H1 (cell line): Measurements from ENCODE around the gene TPP1. TPM values are rescaled to one million over a fixed set of nuclear protein-coding genes. Genes with fewer than 3 reads are reported as not detected.
A peak's percentile ranks its signal among the peaks of the same experiment; 100 is the strongest.

ENCODE experiments used
- CTCF ChIA-PET: fragments of 300-600 bp; sonication (Branson Sonifier 250); formaldehyde crosslinking; loops from one replicate; lab custom pipeline; 2021; ENCODE audit not compliant: partially characterized antibody; lab: Charles Lee
- POLR2A ChIA-PET: fragments of 300-600 bp; sonication (Branson Sonifier 250); formaldehyde crosslinking; loops from one replicate; lab custom pipeline; 2021; ENCODE audit warnings: inconsistent platforms; ENCODE audit not compliant: partially characterized antibody; lab: Charles Lee
- DNase-seq, 2 experiments: peaks; one replicate each; pipeline versions ENCODE4 v3.0.0 to v3.0.0-alpha.2; 2010 to 2022; ENCODE audit warnings: low spot score in 2 of 2, low read depth in 1 of 2, mixed read lengths in 1 of 2
- FAIRE-seq: peaks from 2 replicates; lab custom pipeline; 2011; peaks lifted over from hg19 to GRCh38; lab: Jason Lieb, UNC
- H2AFZ ChIP-seq: 2 replicates; pipeline ENCODE4 v1.8.1; 2012; ENCODE audit warnings: low read length, inconsistent platforms
- H2AK5ac ChIP-seq: 2 replicates; pipeline ENCODE4 v1.6.1; 2013; ENCODE audit warnings: low read depth, low read length
- H2BK120ac ChIP-seq: replicated peaks from 2 replicates; pipeline ENCODE3; 2013; ENCODE audit warnings: low read depth, low read length, inconsistent platforms
- H2BK12ac ChIP-seq: 2 replicates; pipeline ENCODE4 v1.6.1; 2013; ENCODE audit warnings: low read depth, low read length
- H2BK15ac ChIP-seq: 2 replicates; pipeline ENCODE4 v1.6.1; 2013; ENCODE audit warnings: low read length
- H2BK20ac ChIP-seq: 2 replicates; pipeline ENCODE4 v1.6.1; 2013; ENCODE audit warnings: low read length
- H2BK5ac ChIP-seq: 2 replicates; pipeline ENCODE4 v1.6.1; 2013; ENCODE audit warnings: low read depth, low read length
- H3K14ac ChIP-seq: 2 replicates; pipeline ENCODE4 v1.6.1; 2013; ENCODE audit warnings: inconsistent platforms; ENCODE audit not compliant: insufficient read length
- H3K18ac ChIP-seq: 2 replicates; pipeline ENCODE4 v1.6.1; 2013; ENCODE audit warnings: low read length; ENCODE audit errors: extremely low read depth
- H3K23ac ChIP-seq: 2 replicates; pipeline ENCODE4 v1.6.1; 2013; ENCODE audit warnings: inconsistent platforms; ENCODE audit not compliant: insufficient read length
- H3K23me2 ChIP-seq: 2 replicates; pipeline ENCODE4 v1.6.1; 2013; ENCODE audit warnings: low read depth, low read length
- H3K27ac ChIP-seq: 2 replicates; pipeline ENCODE4 v1.6.1; 2011; ENCODE audit warnings: low read depth, low read length, inconsistent platforms
- H3K27me3 ChIP-seq, 4 experiments: replicated peaks in 1 of 4; 1 replicate in 1 of 4; 2 replicates in 3 of 4; pipeline versions ENCODE4 v1.6.1 to v1.8.1; 2011 to 2013; ENCODE audit warnings: low read length in 3 of 4, mild to moderate bottlenecking in 3 of 4, inconsistent platforms in 2 of 4, mixed read lengths in 2 of 4, moderate library complexity in 1 of 4; ENCODE audit not compliant: control insufficient read depth in 3 of 4, insufficient read depth in 3 of 4; ENCODE audit errors: extremely low read depth in 1 of 4
- H3K36me3 ChIP-seq, 4 experiments: 2 replicates each; pipeline versions ENCODE4 v1.6.1 to v1.8.1; 2011 to 2013; ENCODE audit warnings: mild to moderate bottlenecking in 4 of 4, low read length in 3 of 4, moderate library complexity in 2 of 4, control low read depth in 1 of 4, inconsistent platforms in 1 of 4; ENCODE audit not compliant: insufficient read depth in 4 of 4, control insufficient read depth in 2 of 4
- H3K4ac ChIP-seq: replicated peaks from 2 replicates; pipeline ENCODE3; 2013; ENCODE audit warnings: low read length, low read depth, mixed read lengths, inconsistent platforms; ENCODE audit not compliant: insufficient read length
- H3K4me1 ChIP-seq, 4 experiments: replicated peaks in 1 of 4; 1 replicate in 1 of 4; 2 replicates in 3 of 4; pipeline versions ENCODE4 v1.6.1 to v1.8.1; 2011 to 2013; ENCODE audit warnings: low read length in 3 of 4, inconsistent platforms in 2 of 4, mixed read lengths in 1 of 4; ENCODE audit not compliant: insufficient read depth in 4 of 4, control insufficient read depth in 3 of 4
- H3K4me2 ChIP-seq, 2 experiments: 2 replicates each; pipeline versions ENCODE4 v1.6.1 to v1.8.1; 2011 to 2013; ENCODE audit warnings: low read depth in 2 of 2, low read length in 2 of 2, control low read depth in 1 of 2, inconsistent platforms in 1 of 2, mild to moderate bottlenecking in 1 of 2; ENCODE audit not compliant: insufficient read depth in 1 of 2
- H3K4me3 ChIP-seq, 4 experiments: fragments of 200-600, 300-600 bp in 1 of 4; sonication (generic), shearing (Covaris generic), sonication (Bioruptor Twin) in 1 of 4; 2 replicates each; pipeline versions ENCODE4 v1.5.1 to v1.8.1; 2011 to 2016; ENCODE audit warnings: low read length in 4 of 4, low read depth in 3 of 4, control low read depth in 2 of 4, inconsistent platforms in 2 of 4, mild to moderate bottlenecking in 2 of 4, mixed read lengths in 1 of 4, moderate library complexity in 1 of 4; ENCODE audit not compliant: insufficient read depth in 2 of 4; ENCODE audit errors: extremely low read depth in 1 of 4
- H3K56ac ChIP-seq: replicated peaks from 2 replicates; pipeline ENCODE3; 2013; ENCODE audit warnings: low read depth, mild to moderate bottlenecking, mixed read lengths, low read length, inconsistent platforms; ENCODE audit not compliant: insufficient read length
- H3K79me1 ChIP-seq: 2 replicates; pipeline ENCODE4 v1.6.1; 2013; ENCODE audit warnings: low read depth, low read length, control low read depth
- H3K79me2 ChIP-seq, 2 experiments: 2 replicates each; pipeline versions ENCODE4 v1.6.1 to v1.8.1; 2012 to 2013; ENCODE audit warnings: low read length in 2 of 2, mild to moderate bottlenecking in 2 of 2, inconsistent platforms in 1 of 2; ENCODE audit not compliant: insufficient read depth in 2 of 2, control insufficient read depth in 1 of 2
- H3K9ac ChIP-seq, 4 experiments: replicated peaks in 1 of 4; 1 replicate in 1 of 4; 2 replicates in 3 of 4; pipeline versions ENCODE4 v1.6.1 to v1.8.1; 2011 to 2013; ENCODE audit warnings: low read depth in 3 of 4, low read length in 3 of 4, control low read depth in 2 of 4, mild to moderate bottlenecking in 2 of 4, moderate library complexity in 2 of 4, inconsistent platforms in 1 of 4; ENCODE audit errors: extremely low read depth in 1 of 4
- H3K9me3 ChIP-seq, 2 experiments: 2 replicates each; pipeline versions ENCODE4 v1.6.1 to v1.8.1; 2012 to 2013; ENCODE audit warnings: mild to moderate bottlenecking in 2 of 2, moderate library complexity in 2 of 2, control low read depth in 1 of 2, inconsistent platforms in 1 of 2, low read depth in 1 of 2, low read length in 1 of 2, mixed read lengths in 1 of 2; ENCODE audit not compliant: insufficient read depth in 2 of 2
- H4K20me1 ChIP-seq, 2 experiments: replicated peaks in 1 of 2; 2 replicates each; pipeline versions ENCODE3 to v1.8.1; 2011 to 2013; ENCODE audit warnings: inconsistent platforms in 2 of 2, low read length in 2 of 2, mild to moderate bottlenecking in 1 of 2; ENCODE audit not compliant: insufficient read depth in 2 of 2, control insufficient read depth in 1 of 2
- H4K5ac ChIP-seq: 2 replicates; pipeline ENCODE4 v1.6.1; 2013; ENCODE audit warnings: low read length, low read depth, mixed read lengths, inconsistent platforms; ENCODE audit not compliant: insufficient read length
- H4K8ac ChIP-seq: 2 replicates; pipeline ENCODE4 v1.8.0; 2013; ENCODE audit warnings: mild to moderate bottlenecking, moderate library complexity, low read length, inconsistent platforms; ENCODE audit not compliant: insufficient read depth; ENCODE audit errors: extremely low read depth
- H4K91ac ChIP-seq: replicated peaks from 2 replicates; pipeline ENCODE3; 2013; ENCODE audit warnings: low read length, mixed read lengths, inconsistent platforms; ENCODE audit not compliant: insufficient read length
- E2F6 ChIP-seq: IDR thresholded peaks from 2 replicates; pipeline ENCODE4 v1.6.1; 2012; ENCODE audit warnings: inconsistent platforms
- EZH2 ChIP-seq: fragments of 200-600 bp; sonication (generic); IDR thresholded peaks from 2 replicates; pipeline ENCODE4 v1.7.1; 2012; ENCODE audit warnings: low read depth, mild to moderate bottlenecking, moderate library complexity, low read length, inconsistent platforms; ENCODE audit not compliant: severe bottlenecking
- FOSL1 ChIP-seq: IDR thresholded peaks from 2 replicates; pipeline ENCODE4 v1.6.1; 2011; ENCODE audit warnings: mild to moderate bottlenecking, low read depth, low read length, moderate library complexity; ENCODE audit not compliant: insufficient read depth
- GABPA ChIP-seq: IDR thresholded peaks from 2 replicates; pipeline ENCODE4 v1.6.1; 2011; ENCODE audit warnings: mild to moderate bottlenecking, low read length, moderate library complexity, borderline replicate concordance; ENCODE audit not compliant: insufficient read depth
- HDAC2 ChIP-seq, 2 experiments: fragments of 300-600 bp in 1 of 2; sonication (generic) in 1 of 2; IDR thresholded peaks; 2 replicates each; pipeline ENCODE4 v1.6.1; 2011 to 2012; ENCODE audit warnings: low read depth in 2 of 2, low read length in 2 of 2, mild to moderate bottlenecking in 2 of 2, moderate library complexity in 2 of 2, borderline replicate concordance in 1 of 2, inconsistent platforms in 1 of 2
- MAX ChIP-seq: IDR thresholded peaks from 2 replicates; pipeline ENCODE4 v1.6.1; 2012; ENCODE audit warnings: inconsistent platforms
- TAF1 ChIP-seq: IDR thresholded peaks from 2 replicates; pipeline ENCODE4 v1.6.1; 2011; ENCODE audit warnings: mild to moderate bottlenecking, low read depth, low read length
- TEAD4 ChIP-seq: IDR thresholded peaks from 2 replicates; pipeline ENCODE4 v1.6.1; 2012; ENCODE audit warnings: low read depth, low read length, inconsistent platforms, mixed read lengths
- WGBS, 2 experiments: shearing (Covaris generic) in 1 of 2; methylation state at CpG; one replicate each; pipeline versions ENCODE4 v1.1.6 to v1.1.7; 2013 to 2015; ENCODE audit warnings: low lambda C conversion rate in 2 of 2, mixed read lengths in 2 of 2, inconsistent platforms in 1 of 2, low coverage in 1 of 2, missing lambda C conversion rate in 1 of 2; ENCODE audit not compliant: insufficient replicate concordance in 2 of 2, insufficient coverage in 1 of 2, insufficient read length in 1 of 2; ENCODE audit errors: extremely low coverage in 1 of 2, missing lambda C conversion rate in 1 of 2; 5-methylcytosine and 5-hydroxymethylcytosine counted together
- polyA plus RNA-seq, 7 experiments: library from polyadenylated mRNA; depleted of rRNA in 3 of 7; stranded (reverse) in 5 of 7; unstranded in 2 of 7; fragments of >200 nt in 5 of 7; fragments of 200-250 nt in 2 of 7; gene quantifications; 1 replicate in 5 of 7; 2 replicates in 1 of 7; 4 replicates in 1 of 7; pipeline versions ENCODE4 v1.2.1 to v1.2.3, GENCODE V29; 2011 to 2013; ENCODE audit warnings: missing spikeins in 2 of 7, mixed read lengths in 2 of 7
- total RNA-seq: library from RNA; stranded (reverse); fragmentation: NEBNext Ultra II Directional; extraction: Animal tissue kit (Norgen Biotek cat#: 25700); gene quantifications from 2 replicates; pipeline ENCODE4 v1.2.1, GENCODE V29; 2021

Gene TPP1
- total and polyA plus RNA-seq, 2 of the 8 experiments (the other 6 are each of a cell fraction or from before 2014, with no cell fraction given), result 36.1 to 77.5 TPM

GRCh38 chr11:6612213-6613041 is 6.8 kb downstream of the TPP1 start, which contains the start of gene TAF10:
TAF10 (minus strand) TSS chr11:6612216; CDS start chr11:6612189, 27 bp downstream.
- Histone ChIP-seq H3K27ac (peak within 1 kb of the TSS; percentile 94), H2AFZ (peak within 1 kb of the TSS; percentile 87; the same call in 1 of the 2 replicates), H3K14ac (no peak within 1 kb of the TSS), H3K9me3 (no peaks in the 10 kb centered on the region), H4K20me1 (no peaks in the 10 kb centered on the region), H3K56ac (peak within 1 kb of the TSS; percentile 91), H4K91ac (peak within 1 kb of the TSS; percentile 88), H2AK5ac (peak within 1 kb of the TSS; percentile 19; the same call in 1 of the 2 replicates), H2BK20ac (no peak within 1 kb of the TSS), H3K79me1 (peaks cover 3% of the 10 kb centered on the region; the same call in 1 of the 2 replicates), H3K79me2 (peaks cover 0 to 16% of the 10 kb centered on the region in 2 experiments; a peak in 2 of 4 replicates), H3K4me2 (peak within 1 kb of the TSS; percentile 94 to 98), H3K36me3 (peaks cover 17 to 41% (median 33%) of the 10 kb centered on the region in 4 experiments), H2BK15ac (no peak within 1 kb of the TSS; the same call in 1 of the 2 replicates), H3K9ac (peak within 1 kb of the TSS; percentile 68 to 95 (median 92)), H4K5ac (peak within 1 kb of the TSS; percentile 92), H3K4me3 (peak within 1 kb of the TSS; percentile 67 to 85 (median 76)), H3K27me3 (no peaks in the 10 kb centered on the region), H3K4me1 (peaks cover 0 to 11% (median 5%) of the 10 kb centered on the region in 4 experiments; a peak in 6 of 7 replicates), H2BK120ac (no peak within 1 kb of the TSS), H3K18ac (peak within 1 kb of the TSS; percentile 93), H2BK5ac (peak within 1 kb of the TSS; percentile 95), H3K4ac (peak within 1 kb of the TSS; percentile 82), H3K23ac (no peak within 1 kb of the TSS), H4K8ac (peak within 1 kb of the TSS; percentile 76; the same call in 1 of the 2 replicates), H2BK12ac (no peak within 1 kb of the TSS; the same call in 1 of the 2 replicates), H3K23me2 (peaks cover 11% of the 10 kb centered on the region)
- ChIA-PET POLR2A (interaction anchor here (0.6 to 3.0 kb wide), 28 partner anchors 8 to 145 kb away, joined by 3 to 24 read pairs (median 6); partner anchors contain the start of gene MRPL17), CTCF (interaction anchor here (1.0 to 3.4 kb wide), 21 partner anchors 9 to 117 kb away, joined by 3 to 23 read pairs (median 5); partner anchors contain the start of genes ILK and RRP8)
- FAIRE-seq (peak; percentile 81), DNase-seq (peak in 1 of 2 experiments; percentile 92)
- WGBS, 2 experiments, result 1% methylated on average over 39 of the region's 51 CpGs; no CpG with 5 or more reads in 1 of the 2 experiments
- no peak for TF ChIP-seq TEAD4
- 0 out of 2 replicates have a peak, but pooled peaks have one; percentile 80 for TF ChIP-seq GABPA
- TF ChIP-seq MAX, result peak; percentile 59
- no peak for TF ChIP-seq EZH2
- TF ChIP-seq HDAC2 (IDR thresholded peaks at IDR 0.05; ENCODE audit: borderline replicate concordance in 1 of 2, low read depth in 2 of 2, low read length in 2 of 2), result no peak; a peak in 1 of 4 replicates
- TF ChIP-seq FOSL1, result no peak
- TF ChIP-seq TAF1, result peak; percentile 88
- TF ChIP-seq E2F6, result peak; percentile 46
